Activated effector memory CD4-positive, alpha-beta T cell treated with Interleukin-2 at 50 U/mL for 16 hours (primary cell): ENCODE results near the gene VWDE.
"Not testable (repeated sequence)": the region's sequence is repeated elsewhere in the genome, so short reads cannot be mapped to it uniquely, and the experiment has no call there.

Experiments
- DNase-seq: peaks from one replicate; pipeline ENCODE4 v3.0.0-alpha.2; 2020

VWDE gene

DNA sequence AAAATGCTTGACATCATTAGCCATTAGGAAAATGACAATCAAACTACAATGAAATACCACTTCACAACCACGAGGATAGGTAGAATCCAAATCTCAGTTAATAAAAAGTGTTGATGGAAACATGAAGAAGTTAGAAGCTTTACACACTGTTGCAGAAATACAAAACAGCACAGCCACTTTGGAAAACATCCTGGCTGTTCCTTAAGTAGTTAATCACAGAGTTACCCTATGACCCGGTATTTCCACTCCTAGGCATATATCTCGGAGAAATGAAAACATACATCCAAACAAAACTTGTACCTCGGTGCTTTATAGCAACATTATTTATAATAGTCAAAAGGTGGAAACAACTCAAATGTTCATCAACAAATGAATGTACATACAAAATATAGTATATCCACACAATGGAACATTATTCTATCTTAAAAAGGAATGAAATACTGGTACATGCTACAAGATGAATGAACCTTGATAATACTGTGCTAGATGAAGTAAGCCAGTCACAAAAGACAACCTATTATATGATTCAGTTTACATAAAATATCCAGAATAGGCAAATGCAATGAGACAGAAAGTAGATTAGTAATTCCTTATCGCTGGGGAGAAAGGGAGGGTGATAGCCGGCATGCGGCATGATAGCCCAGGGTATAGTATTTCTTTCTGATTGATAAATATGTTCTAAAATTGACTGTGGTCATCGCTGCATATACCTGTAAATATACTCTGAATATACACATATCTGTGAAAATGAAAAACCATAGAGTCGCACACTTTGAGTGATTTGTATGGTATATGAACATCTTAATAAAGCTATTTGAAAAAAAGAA lies 1.9 kb downstream of the VWDE start:
- no peak for DNase-seq

DNA sequence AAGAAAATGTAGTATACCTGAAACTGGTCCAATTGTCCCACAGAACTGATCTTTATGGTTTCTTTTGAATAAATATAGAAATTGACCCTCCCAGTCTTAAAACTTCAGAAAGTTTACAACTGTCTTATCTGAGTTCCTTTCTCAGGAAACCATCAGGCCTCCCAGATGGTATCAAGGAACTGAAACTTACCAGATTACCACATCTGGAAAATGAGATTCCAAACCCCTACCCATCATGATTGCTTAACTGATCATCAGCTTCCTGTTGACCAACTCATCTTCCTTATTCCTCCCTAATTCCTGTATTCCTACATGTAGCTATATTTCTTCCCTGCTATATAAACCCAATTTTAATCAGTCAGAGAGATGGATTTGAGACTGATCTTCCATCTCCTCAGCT lies 5.5 kb downstream of the VWDE start:
- no peak for DNase-seq

DNA sequence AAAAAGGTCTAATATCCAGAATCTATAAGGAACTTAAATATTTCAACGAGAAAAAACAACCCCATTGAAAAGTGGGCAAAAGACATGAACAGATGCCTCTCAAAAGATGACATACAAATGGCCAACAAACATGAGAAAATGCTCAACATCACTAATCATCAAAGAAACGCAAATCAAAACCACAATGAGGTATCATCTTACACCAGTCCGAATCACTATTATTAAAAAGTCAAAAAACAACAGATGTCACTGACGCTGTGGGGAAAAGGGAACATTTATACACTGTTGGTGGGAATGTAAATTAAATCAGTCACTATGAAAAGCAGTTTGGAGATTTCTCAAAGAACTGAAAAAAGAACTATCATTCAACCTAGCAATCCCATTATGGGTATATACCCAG lies 6.0 kb downstream of the VWDE start:
- DNase-seq, result no peak

DNA sequence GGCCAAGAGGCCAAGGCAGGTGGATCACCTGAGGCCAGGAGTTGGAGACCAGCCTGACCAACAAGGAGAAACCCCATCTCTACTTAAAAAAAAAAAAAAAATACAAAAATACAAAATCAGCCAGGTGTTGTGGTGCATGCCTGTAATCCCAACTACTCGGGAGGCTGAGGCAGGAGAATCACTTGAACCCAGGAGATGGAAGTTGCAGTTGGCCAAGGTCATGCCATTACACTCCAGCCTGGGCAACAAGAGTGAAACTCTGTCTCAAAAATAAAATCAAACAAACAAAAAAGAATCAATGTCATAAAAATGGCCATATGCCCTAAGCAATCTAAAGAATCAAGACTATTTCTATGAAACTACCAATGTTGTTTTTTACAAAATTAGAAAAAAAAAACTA lies 7.0 kb downstream of the VWDE start:
- not testable (repeated sequence) for DNase-seq

DNA sequence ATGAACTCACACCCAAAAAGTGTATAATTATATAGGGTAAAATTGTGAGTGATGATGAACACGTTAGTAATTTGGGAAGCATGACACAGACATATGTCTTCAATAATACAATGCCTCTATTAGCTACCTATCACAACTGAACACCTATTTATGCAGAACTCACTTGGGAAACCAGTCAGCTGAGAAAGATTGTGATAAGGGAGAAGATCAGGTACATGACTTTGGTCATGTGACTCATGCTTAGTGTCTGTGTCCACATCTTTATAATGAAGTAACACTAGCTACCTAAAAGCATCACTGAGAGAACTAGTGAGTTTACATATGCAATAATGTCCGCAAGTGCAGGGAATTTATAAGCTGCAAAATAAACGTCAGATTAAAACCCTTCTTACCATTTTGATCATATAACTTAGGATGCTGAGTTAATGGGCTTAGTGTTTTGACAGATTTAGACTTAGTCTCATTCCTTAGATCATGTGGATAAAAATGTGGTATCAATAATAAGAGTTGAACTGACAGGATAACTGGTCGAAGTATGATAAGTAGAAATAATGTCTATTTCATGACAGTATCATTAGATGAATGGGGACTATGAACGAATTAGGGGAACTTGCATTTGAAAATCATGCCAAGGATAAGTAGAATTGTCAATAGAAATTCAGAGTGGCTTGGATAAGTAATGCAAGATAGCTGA lies 11.6 kb downstream of the VWDE start:
- no peak for DNase-seq

DNA sequence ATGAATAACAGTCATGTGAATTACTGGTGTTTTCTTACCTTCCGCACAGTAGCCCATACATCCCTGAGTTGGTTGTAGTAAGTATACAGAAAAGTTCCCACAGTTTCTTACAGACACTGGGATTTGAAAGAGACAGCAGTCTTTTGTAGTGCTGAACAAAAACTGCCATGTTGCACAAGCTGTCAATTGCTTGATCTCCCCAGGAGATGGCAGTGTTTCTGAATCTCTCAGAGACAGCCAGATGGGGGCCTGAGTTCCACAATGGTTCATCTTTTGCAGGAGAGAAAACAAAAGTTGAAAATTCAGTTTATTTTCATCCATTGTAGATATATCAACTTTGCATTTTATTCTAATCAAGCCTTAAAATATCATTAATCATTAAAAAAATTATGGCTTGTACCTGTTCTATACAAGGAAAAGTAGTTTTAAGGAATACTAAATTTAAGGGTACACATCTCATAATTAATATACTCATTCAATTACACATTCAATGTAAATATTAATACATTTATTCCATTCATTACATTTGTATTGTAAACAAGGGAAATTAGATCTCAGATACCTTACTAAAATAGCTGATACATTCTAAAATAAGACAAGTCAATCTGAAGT lies 14.5 kb downstream of the VWDE start:
- no peak for DNase-seq

DNA sequence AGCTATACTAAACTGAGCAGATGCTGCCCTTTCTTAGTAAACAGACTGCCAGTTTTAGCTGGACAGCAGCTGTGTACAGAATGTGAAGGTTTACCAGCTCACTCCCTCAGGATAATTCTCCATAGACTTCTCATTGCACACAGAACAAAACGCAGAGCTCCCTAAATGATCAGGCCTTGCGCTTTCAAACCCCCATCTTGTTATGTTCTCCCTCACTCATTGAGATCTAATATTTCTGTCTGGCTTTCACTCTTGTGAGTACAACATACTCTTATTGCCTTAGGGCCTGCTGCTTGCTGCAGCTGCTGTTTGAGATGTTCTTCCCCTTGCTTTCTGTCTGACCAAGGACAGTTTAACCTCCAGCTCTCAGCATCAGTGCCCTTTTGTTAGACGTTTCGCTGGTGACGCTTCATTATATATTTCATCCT lies 17.3 kb downstream of the VWDE start:
- DNase-seq, result no peak

DNA sequence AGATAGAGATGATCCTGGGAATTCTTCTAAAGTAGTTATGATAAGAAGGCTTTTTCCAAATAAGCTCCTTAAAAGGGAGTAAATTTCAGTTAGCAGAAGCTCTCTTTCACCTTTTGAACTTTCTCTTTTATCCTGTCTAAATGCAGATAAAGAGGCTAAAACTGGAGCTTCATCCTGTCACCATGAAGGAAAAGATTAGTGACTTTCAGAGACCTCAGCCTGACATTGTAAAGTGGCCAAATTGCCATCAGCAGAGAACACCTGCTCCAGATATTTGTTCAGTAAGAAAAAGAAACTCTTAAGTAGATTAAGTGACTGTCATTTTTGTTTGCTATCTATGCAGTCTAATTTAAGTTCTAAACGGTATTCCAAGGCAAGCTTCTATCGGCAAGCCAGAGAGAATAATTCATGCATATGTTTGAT lies 18.3 kb downstream of the VWDE start:
- DNase-seq, result no peak

DNA sequence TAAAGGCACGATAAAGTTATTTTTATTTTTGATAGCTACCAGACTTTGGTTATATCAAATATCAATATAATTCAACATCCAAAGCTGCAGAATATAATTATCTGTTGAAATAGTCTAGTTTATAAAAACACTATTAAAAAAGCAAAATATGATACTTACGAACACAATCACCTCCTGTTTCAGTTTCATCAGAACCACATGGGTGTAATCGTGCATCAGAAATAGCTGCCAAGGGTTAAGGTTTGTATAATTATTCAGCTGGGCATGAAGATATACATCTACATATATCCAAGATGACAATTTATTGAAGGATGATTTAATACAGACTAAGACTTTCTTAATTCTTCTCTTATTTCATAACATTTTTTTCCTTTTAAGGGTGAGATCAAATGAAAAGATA lies 20.3 kb downstream of the VWDE start:
- no peak for DNase-seq

DNA sequence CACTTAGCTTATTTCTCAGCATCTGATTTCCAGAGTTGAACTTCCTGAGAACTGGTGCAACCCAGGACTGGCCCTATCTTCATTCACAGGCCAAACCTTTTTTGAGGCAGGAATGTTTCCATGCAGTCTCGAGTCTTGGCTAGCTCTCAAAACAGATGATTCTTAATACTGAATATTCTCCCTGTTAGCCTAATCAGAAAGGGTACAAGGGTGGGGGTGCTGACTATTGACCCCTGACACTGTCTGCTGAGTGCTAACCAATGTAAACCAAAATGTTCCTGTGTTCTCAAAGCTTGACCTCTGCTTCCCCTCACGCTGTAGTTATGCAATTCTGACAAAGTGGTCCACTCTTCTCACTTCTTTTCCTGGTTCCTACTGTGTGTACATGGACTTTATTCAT lies 25.3 kb downstream of the VWDE start:
- DNase-seq, result no peak

DNA sequence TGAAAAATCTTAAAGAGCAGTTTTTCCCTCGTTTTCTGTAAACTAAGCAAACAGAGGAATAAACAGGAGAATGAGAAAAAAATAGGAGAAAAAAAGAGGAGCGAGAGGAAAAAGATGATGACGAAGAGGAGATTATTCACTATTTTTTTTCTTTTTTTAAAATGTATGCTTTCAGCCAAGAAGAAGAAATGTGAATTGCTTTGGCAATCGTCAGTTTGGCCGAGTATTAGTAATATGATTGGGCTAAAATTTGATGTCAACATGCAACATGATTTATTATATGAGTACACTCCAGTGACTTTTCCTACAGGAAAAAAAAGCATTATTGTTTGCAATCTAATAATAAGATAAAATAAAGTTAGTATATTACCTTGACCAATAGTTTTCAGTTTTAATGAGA lies 26.3 kb downstream of the VWDE start:
- DNase-seq, result no peak

DNA sequence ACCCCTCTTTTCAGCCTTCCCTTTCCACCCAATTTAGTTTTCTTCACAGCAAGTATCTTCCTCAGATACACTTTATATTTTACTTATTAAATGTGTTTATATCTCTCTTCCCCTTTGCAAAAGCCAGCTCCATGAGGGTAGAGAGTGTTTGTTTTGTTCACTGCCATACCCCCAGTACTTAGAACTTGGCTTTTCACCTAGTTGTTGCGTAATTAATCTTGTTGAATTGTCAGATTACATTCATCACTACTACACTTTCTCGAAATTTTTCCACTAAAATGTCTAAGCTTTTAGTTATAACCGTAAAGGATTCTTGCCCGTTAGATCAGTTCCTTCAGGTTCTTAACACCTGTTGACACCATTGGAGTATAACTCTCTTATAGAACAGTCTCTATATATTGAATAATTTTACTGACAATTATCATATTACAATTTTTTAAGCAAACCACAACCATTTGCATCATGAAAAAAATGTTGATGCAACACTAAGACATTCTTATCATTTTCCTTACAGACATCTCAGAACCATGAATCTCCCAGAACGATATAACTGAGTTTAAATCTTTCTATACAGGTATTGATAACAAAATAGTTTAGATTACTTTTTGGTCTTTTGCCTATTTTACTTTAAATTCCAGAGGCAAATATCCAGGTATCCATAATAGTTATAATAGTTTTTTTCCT lies 29.9 kb downstream of the VWDE start:
- no peak for DNase-seq

DNA sequence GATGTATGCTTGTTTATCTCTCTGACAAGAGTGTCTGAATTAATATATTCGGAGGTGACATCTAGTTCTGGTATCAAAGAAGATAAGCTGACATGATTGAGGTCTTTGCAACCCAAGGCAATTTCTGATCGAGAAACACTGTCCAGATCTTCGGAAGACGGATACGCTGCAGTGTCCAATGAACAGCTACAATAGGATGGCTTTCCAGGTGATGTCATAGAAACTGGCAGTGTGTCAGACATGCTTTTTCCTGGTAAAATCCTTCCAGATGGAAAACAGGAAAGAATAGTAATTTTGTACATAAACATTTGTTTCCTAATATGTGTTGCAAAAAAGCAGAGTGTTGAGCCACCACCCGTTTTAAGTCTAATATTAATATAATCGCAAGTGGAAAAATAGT lies 33.4 kb downstream of the VWDE start:
- DNase-seq, result no peak

DNA sequence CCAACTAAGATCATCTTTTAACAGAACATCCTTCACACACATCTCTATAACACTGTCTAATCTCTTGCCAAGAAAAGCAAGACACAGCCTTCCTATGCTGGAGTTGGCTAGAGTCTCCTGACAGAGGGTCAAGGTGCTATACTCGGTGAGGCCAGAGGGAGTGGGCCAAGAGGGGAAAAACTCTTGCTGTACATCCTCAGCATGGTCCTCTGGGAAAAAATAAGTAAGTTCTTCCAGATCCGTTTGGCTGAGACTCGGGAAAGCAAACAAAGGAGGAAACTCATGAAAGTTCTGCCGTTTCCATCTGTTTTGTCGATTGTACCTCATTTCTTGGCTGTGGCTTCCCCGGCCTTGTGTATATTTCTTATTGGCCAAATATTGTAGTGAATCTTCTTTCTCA lies 33.9 kb downstream of the VWDE start:
- DNase-seq, result no peak

DNA sequence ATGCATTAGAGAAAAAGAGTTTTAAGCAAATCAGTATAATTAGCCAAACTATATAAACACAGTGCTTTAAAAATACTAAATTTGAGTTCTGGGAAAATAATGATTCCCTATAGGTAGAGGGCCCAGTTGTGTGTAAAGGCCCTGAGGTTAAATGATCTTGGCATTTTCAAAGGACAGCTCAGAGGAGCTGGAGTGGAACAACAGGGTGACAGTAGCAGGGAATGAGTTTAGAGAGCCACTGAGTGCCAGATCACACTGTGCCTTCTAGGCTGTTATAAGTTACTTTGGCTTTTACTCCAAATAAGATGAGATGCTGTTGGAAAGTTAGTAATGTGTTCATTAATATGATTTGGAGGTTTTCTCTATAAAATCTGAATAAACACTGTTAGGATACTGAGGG lies 34.6 kb downstream of the VWDE start:
- DNase-seq, result no peak

DNA sequence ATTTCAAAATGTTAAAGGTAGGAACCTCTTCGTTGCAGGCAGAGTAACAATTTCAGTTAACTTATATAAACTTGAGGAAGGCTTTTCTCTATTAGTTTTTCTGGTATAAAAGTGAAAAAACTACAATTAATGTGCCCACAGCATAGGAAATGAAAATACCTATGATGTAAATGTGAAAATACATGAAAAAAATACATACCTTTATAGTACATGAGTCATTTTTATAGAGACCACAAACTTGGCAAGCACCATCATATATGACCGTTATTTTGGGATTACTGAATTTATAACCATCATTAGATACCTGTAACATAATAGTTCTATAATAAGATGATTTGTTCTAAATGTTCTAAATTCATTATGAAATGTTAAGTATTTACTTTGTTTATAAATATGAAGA lies 42.7 kb downstream of the VWDE start:
- no peak for DNase-seq

DNA sequence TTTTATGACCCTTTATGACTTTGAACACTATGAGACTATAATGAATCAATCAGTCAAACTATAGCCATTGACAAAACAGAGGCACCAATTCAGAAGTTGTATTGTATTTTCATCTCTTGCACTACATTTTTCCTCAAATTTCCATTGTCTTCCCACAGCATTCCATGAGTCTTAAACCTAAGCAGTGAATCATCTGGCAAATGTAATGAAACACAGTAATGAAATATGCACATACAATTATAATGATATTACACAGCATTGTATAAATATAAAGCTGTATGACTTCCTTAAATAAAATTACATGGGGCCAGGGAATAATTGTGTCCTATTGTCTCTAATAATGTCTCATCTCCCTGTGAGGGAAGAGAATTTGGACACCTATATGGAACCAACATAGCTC lies 45.0 kb downstream of the VWDE start:
- no peak for DNase-seq

DNA sequence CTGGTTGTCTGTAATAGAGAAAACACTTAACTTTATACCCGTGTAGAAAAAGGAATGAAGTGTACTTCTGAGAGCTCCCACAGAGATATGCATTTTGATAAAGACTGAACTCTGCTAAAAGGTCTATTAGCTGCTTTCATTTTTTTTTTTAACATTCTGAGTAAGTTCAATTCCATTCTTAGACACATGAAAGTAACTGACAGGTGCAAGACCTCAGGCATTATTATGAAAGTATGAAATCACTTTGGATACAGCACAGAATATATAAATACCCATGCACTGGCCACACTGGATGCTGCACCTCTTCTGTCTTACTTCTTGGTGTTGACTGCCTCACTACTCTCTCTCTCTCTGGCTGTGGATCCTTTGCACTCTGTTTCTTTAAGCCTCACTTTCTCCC lies 46.2 kb downstream of the VWDE start:
- no peak for DNase-seq

DNA sequence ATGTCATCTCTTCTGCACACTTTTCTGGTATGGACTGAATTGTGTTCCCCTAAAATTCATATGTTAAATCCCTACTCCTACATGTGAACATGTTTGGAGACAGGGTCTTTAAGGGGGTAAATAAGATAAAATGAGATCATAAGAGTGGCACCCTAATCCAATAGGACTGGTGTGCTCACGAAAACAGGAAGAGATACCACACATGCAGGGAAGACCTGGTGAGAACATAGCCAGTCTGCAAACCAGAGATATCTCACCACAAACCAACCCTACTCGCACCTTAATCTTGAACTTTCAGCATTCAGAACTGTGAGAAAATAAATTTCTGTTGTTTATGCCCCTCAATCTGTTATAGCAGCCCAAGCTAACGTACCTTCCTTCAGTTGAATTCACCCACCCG lies 51.8 kb downstream of the VWDE start:
- no peak for DNase-seq

DNA sequence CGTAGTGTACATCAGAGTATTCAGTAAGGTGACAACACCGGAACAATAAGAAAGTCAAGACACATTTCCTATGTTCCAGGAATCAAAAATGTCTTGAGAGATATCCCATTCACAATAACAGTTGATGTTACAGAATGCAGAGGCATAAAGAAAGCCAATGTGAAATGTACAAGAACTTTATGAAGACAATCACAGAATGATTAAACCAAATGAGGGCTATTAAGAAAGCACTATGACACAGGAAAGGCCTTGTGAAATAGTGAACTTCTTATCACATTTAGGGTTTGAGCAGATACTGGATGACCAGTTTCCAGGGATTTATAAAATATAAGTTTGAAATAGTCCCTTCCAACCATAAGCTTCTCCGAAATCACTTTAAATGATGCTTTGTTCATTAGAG lies 52.7 kb downstream of the VWDE start:
- DNase-seq, result no peak

DNA sequence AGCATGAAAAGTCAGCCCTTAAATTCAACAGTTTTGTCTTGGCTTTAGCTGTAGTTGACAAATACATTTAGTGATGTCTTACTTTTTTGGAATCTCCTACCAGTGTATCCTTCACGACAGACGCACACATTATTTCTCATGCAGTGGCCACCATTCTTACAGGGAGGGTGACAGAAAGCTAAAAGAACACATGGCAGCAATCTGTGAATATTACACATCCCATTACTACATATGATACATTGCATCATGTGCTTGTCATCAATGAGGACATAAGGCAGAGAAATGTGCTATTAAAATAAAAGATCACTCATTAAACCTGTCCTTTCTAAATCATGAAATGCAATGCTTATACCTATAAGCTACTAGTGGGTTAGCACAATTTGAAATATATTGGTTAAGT lies 66.6 kb downstream of the VWDE start:
- no peak for DNase-seq

DNA sequence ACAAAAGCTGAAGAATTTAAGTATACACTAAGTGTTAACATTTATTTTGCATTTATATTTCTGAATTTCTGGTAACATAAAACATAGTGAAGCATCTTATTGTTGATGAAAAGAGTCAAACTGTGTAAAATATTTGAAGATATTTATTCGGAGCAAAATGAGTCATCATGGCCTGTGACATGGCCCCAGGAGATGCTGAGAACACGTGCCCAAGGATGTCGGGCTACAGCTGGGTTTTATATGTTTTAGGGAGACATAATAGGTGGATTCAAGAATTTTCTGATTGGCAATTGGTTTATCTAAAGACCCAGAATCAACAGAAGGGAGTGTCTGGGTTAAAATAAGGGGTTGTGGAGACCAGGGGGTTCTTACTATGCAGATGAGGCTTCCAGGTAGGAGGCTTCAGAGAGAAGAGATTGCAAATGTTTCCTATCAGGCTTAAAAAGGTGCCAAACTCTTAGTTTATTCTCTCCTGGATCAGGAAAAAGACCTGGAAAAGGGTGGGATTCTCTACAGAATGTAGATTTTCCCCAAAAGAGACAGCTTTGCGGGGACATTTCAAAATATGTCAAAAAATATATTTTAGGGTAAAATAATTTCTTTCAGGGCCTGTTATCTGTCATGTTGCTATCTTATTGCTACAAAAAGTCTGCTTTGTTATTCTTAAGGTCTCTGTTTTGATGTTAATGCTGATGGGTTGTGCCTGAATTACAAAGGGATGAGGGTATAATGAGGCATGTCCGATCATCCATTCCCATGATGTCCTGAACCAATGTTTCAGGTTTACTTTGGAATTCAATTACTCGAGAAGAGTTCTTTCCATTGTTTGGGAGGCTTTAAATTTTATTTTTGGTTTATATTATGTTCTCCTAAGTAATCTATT lies 74.5 kb downstream of the VWDE start:
- DNase-seq, result no peak

DNA sequence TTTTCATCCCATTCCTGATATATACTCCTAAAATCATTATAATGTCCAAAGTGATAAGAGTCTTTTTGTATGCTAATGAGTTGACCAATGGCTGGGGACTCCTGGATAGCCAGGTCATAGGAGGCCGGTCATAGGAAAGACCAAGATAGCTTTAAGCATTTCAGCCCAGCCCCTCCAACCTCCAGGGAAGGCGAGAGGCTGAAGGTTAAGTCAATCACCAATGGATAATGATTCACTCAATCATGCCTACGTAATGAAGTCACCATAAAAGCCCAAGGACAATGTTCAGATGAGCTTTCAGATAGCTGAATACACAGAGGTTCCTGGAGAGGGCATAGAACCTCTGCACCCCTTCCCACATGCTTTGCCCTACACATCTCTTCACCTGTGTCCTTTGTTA lies 75.7 kb downstream of the VWDE start:
- no peak for DNase-seq
